GM12872 (cell line): Measurements from ENCODE around the gene DLG4.

Experiments
- CTCF ChIP-seq: IDR thresholded peaks from 3 replicates; pipeline ENCODE4 v1.5.1; 2011; ENCODE audit warnings: low read depth, mild to moderate bottlenecking, low read length, moderate library complexity; ENCODE audit not compliant: insufficient read depth

The DLG4 gene

GRCh38 chr17:7179317-7180254 lies 40.0 kb downstream of the DLG4 start, which contains the start of gene ASGR1:
ASGR1 (minus strand) TSS chr17:7179370; CDS start chr17:7178563, 807 bp downstream.
- TF ChIP-seq CTCF = no peak

GRCh38 chr17:7178973-7179316 lies 40.7 kb downstream of the DLG4 start:
- no peak for TF ChIP-seq CTCF

- no peak for TF ChIP-seq CTCF
These were observed 41.6 kb downstream of the DLG4 start for GRCh38 chr17:7177954-7178477.

- TF ChIP-seq CTCF = peak; percentile 95
These were observed 42.3 kb downstream of the DLG4 start for GRCh38 chr17:7177191-7177953.

GRCh38 chr17:7176841-7177190 lies 42.8 kb downstream of the DLG4 start:
- TF ChIP-seq CTCF = no peak

DNA sequence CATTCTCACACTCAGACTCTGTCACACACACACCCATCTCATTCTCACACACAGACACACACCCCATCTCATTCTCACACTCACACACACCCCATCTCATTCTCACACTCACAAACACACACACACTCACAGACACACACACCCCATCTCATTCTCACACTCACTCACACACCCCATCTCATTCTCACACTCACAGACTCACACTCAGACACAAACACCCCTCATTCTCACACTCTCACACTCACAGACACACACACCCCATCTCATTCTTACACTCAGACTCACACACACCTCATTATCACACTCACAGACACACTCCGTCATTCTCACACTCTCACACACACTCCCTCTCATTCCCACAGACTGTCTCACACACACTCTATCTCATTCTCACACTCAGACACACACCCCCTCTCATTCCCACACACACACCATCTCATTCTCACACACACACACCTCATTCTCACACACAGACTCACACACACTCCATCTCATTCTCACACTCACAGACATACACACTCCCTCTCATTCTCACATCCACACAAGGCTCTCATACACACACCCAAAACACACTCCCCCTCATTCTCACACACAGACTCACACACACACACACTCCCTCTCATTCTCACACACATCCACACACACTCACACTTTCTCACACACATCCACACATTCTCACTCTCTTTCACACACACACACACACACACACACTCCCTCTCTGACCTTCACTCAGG lies 43.4 kb downstream of the DLG4 start:
- no peak for TF ChIP-seq CTCF

- no peak for TF ChIP-seq CTCF
These were observed 44.3 kb downstream of the DLG4 start for GRCh38 chr17:7175330-7175733.
